ENCODE measurements around the gene OBSCN.
A peak's percentile ranks its signal among the peaks of the same experiment; 100 is the strongest.

The OBSCN gene

DNA sequence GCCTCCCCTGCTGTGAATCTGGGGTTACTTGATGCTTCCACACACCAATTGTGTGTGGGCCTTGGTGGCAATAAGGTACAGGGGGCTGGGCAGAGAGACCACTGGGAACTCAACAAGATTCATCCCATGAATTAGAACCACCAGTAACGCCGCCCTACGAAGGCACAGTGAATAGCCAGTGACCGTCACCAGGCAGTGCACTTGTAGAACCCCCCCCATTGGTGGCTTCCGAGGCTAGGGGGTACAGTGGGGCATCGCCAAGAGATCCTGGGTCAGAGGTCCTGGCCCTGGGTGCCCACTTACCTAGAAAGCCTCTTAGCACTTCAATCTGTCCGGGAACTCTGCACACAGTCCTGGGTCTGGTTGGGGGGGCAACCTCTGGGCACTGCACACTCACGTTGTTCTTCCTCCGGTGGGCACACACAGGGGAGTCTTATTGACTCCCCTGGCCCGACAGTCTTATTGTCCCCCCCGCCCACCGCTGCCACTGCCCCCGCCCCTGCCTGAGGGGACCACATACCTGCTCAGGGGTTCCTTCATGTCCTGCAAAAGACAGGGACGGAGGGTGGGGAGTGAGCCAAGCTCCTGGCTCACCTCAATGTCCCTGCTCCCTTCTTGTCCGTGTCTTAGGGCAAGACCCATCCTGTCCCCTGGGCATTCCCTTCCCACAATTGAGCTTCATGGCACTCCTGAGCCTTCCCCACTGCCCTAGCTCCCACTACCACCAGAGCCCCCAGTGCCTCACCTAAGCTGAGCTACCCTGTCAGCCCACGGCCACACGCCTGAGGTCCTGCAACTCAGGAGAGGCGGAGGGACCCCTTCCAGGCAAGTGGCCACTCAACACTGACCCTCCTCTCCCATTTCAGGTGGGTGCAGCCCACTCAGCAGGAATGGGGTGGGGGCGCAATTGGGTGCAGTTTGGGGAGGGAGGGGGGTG, 201.3 kb downstream of the OBSCN start:
- no peak for DNase-seq

DNA sequence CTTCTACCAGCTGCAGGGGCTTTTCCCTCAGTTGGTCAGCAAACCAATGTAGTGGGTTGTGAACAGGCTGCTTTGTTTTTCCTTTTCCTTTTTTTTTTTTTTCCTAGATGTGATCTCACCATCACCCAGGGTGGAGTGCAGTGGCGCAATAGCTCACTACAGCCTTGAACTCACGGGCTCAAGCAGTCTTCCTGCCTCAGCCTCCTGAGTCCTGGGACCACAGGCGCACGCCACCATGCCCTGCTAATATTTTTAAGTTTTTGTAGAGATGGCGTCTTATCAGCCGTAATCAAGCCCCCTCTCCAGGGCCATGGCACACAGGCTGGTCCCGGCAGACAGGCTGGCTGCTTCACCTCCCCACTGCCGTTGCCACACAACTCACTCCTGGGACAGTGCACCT, 202.2 kb downstream of the OBSCN start:
- DNase-seq: no peak

DNA sequence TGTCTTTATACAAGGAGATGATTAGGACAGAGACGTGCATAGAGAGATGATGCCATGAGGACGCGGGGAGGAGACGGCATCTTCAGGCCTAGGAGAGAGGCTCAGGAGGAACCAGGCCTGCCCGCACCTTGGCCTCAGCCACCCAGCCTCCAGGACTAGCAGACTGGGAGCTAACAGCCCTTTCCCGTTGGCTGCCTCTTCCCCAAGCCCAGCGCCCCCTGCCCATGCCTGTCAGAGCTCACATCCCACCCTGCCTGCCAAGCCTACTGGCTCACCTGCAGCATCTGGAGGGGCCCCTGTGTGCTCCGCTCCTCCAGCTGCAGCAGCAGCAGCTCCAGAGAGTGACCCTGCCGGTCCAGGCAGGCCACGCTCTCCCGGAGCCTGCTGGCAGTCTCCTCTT, 202.8 kb downstream of the OBSCN start:
- no peak for DNase-seq

DNA sequence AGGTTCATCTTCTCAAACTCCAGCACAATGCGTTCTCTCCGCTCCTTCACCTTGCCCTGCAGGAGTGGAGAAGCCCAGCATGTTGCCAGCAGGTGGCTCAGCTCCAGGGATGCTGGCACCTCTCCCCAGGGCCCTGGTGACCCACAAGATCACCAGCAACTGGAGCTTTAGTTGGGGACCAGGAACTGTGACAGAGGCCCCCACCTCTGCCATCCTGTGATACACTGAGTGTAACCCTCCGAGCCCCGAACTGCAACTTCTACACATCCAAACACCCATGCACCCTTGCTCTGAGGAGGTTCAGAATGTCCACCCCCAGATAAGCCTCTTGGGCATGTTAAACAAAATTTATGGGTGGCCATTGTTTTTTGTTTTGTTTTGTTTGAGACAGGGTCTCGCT, 203.3 kb downstream of the OBSCN start:
- no peak for DNase-seq

DNA sequence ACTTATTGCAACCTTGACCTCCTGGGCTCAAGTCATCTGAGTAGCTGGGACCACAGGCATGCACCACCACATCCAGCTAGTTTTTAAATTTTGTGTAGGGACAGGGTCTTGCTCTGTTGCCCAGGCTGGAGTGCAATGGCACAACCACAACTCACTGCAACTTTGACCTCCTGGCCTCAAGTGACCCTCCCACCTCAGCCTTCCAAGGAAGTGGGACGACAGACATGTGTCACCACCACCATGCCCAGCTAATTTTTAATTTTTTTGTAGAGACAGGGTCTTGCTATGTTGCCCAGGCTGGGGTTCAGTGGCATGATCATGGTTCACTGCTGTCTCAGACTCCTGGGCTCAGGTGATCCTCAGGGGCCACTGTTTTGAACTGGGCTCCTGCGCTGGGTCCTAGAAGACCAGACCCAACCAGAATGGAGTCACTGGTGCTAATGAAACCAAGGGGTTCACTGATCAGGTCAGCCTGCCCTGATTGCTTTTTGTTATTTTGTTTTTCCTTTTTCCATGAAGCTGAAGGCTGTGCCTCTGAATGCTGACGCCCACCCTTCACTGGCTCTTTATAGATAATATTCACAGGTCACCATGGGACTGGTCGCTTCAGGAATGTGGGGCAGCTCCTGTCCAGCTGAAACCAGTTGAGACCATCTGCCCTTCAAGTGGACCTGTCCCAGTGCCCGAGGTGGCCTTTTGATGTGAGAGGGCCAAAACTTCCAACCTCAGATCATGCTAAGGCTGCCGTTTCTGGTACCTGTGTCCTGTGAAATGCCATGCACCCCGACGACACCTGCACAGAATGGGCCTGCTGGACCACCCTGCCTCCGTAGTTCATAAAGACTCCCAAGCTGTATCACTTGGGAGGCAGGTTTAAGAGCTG, 203.9 kb downstream of the OBSCN start:
- DNase-seq: no peak

DNA sequence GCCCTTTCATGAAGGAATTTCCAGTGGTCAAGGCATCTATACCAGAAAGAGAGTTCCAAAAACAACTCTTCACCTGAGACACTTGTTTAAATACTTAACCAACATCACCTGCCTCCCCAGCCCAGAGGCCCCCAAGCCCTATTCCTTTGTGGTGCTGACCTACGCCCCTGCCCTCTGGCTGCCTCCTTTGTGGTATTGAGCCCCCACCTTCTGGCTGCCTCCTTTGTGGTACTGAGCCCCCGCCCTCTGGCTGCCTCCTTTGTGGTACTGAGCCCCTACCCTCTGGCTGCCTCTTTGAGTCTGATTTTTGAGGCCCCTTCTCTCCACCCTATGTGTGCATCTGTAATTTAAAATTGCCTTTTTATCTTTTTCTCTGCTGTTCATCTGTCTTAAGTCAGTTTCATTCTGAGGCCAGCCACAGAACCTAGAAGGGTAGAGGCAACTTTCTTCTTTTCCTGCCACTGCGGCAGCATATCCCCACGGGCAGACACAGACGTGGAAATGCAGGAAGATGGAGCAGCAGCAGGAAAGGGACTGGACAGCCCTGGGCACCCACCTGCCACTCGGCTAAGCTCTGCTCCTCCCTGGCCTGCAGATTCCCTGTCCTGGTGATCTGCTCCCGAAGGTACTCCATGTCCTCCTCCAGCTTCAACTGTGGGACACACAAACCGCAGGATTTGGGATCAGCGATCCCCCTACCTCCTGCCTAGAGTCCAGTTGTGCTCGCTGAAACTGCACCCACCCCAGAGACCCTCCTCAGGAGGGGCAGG, 205.6 kb downstream of the OBSCN start:
- no peak for DNase-seq

DNA sequence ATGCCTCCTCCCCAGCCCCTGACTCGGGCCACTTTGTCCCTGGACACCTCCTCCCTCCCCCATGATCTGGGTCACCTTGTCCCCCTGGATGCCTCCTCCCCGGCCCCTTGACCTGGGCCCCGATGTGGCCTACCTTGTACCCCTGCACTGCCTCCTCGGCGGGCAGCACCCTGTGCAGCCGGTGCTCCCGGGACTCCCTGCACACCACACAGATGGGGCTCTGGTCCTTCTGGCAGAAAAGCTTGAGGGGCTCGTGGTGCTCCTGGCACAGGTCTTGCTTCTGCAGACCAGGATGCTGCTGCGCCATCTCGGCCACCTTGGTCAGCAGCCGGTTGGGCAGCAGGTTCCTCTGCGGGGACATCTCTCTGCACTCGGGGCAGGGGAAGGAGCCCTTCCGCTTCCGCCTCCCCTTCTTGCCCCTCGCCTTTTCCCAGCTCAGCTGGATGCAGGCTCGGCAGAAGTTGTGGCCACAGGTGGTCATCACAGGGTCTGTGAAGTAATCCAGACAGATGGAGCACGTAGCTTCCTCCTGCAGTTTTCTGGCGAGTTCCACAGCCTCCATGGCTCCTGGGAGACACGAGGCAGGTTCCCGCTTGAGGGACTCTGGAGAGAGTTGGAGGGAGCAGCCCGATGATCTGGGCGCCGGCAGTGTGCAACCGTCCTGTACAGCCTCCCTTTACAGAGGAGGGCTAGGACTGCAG, 206.8 kb downstream of the OBSCN start:
- DNase-seq: no peak

DNA sequence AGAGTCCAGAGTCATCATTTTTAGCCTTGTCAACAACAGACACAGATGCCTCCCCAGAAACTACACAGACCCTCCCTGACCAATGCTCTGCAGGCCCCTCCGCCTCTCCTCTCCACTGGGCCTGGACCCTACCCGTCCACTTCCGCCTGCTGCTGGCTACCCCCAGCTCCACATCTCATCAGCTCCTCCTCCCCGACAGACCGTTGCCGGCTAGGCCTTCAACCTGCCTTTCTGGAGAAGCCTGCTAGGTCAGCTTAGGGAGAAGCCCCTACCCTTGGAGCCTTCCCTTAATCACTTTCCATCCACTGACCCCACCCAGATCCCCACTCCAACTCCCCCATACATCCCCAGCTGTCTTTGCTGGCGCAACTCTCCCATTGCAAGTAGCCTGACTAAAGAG, 207.4 kb downstream of the OBSCN start:
- no peak for DNase-seq

DNA sequence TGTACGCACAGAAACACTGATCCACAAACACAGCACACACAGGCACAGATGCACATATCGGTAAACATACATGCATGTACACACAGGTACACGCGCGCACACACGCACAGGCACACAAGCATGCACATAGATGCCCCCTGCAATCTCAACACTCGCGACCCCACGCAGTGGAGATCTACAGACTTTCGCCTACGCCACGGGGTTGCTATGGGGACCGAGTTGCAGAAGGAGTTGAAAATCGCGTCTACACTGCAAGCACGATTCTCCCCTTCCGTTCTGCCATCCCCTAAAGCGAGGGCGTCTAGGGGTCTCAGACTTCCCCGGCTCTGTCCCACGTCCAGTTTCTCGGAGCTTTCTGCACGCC, 208.0 kb downstream of the OBSCN start:
- DNase-seq: no peak

DNA sequence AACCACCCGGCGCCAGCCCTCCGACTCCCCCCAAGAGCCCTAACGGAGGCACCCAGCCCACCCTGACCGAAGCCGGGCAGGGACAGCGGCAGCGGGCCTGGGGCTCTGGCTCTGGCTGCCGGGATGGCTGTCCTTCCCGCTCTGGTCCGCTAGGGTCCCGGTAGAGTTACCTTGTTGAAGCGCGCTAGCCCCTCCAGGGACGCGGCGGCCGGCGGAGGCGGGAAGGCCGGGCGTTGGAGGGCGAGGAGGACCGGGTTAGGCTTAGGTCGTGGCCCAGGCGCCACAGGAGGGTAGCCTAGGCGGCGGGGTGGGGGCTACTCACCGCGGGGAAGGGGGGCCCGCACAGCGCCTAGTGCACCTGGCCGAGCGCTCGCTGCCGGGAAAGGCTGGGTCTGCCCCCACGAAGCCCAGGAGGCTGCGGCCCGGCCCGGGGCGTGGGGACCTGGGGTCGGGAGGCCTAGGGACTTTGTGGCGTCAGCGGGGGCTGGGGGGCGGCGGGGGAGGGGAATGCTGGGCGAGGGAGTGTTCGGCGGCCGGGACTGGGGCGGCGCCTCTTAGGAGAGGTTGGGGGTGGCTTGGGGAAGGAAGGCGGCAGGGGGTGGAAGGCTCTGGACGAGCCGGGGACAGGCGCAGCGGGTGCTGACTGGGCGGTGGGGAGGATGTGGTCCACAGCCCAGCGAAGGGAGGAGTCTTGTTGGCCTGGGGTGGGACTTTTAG, 208.5 kb downstream of the OBSCN start, which contains the start of gene TRIM17:
Gene TRIM17 (minus strand): TSS at position 645 of the 717 bp plus-strand sequence. CDS start 1,789 bp downstream, outside the sequence.
- DNase-seq: peak; percentile 29

DNA sequence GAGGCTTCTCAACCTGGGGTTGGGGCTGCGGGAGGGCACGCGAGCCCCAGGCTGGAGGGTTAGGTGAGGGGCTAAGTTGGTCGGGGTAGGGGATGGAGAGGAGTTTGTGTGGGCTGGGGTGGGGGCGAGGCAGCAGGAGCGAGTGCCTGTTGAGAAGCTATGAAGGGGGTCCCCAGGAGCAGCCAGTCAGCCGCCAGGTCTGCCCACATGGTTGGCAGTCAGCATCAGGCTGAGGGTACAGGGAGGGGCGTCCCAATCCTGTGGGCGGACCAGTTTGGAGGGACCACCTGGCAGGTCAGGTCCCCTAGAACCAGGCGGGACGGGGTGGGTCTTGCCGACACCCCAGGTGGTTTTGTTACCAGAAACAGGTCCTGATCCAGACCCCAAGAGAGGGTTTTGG, 209.2 kb downstream of the OBSCN start:
- no peak for DNase-seq

DNA sequence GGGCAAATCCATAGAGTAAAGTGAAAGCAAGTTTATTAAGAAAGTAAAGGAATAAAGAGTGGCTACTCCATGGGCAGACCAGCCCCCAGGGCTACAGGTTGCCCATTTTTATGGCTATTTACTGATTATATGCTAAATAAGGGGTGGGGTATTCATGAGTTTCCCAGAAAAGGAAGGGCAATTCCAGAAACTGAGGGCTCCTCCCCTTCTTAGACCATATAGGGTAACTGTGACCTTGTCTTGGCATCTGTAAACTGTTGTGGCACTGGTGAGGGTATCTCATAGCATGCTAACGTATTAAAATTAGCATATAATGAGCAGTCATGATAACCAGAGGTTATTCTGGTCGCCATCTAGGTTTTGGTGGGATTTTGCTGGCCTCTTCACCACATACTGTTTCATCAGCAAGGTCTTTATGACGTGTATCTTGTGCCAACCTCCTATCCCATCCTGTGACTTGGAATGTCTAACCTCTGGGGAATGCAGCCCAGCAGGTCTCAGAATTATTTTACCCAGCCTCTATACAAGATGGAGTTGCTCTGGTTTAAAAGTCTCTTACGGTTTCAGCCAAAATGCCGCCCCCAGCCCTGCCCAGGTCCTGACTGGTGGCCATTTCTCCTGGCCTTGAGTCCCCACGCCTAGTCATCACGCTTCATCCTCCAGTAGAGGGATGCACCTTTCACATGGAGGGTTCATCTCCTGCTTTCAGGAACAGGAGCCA, 209.8 kb downstream of the OBSCN start:
- no peak for DNase-seq

DNA sequence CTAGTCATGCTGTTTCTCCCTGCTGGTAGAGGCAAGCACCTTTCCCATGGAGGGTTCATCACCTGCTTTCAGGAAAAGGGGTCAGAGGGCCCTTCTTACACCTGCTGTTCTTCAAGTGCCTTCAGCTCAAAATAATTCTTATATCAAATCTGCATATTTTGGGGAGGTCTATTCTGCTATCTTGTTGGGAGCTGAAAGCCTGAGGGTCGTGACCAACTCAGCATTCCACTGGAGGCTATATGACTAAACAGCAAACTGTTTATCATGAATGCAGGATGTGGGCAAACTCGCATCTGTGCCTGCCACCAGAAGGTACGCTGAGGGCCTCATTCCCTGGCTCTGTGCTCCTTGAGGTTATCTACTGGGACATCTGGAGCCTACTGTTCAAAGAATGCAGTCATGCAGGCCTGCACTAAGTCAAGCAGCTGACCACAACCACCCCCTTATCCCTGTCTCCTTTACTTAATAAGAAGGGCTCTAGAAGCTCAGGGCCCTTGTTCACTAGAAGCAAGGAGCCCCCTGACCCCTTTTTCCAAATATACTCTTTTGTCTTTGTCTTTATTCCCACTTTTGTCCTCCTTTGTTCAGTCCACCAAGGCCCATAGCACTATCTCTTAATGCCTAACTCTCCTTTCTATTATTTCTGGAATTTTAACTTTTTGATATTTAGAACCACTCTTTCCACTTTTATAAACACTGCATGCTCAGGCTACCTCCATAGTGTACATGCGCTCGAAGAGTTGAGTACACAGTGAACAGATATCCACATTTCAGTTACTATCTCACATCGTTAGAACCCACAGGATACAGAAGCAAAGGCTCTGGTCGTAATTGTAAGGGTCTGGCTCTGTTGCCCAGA, 213.4 kb downstream of the OBSCN start:
- no peak for DNase-seq

DNA sequence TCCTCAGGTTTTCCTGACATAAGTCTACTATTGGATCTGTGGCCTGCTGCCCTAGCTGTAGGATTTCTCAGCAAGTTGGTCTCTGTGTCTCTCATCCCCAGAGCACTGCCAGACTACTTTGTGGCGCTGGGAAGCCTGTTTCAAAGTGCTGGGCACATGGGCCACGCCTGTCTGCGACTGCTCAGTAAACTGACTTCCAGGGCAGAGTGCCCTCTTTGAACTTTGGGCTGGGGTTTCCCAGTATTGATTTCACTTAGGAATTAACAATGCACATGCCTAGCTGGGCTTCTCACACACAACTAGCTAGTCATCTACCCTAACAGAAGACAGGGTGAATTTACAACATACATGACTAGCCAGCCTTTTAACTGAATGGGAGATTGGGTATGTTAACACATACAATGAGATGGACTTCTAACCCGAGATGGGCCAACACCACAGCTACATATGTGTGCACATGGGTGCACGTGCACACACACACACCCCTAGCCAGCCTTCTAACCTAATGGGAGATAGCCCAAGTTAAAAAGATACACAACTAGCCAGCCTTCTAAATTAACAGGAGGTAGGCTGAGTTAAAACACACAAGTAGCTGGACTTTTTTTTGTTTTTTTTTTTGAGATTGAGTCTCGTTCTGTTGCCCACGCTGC, 215.7 kb downstream of the OBSCN start:
- DNase-seq: no peak

DNA sequence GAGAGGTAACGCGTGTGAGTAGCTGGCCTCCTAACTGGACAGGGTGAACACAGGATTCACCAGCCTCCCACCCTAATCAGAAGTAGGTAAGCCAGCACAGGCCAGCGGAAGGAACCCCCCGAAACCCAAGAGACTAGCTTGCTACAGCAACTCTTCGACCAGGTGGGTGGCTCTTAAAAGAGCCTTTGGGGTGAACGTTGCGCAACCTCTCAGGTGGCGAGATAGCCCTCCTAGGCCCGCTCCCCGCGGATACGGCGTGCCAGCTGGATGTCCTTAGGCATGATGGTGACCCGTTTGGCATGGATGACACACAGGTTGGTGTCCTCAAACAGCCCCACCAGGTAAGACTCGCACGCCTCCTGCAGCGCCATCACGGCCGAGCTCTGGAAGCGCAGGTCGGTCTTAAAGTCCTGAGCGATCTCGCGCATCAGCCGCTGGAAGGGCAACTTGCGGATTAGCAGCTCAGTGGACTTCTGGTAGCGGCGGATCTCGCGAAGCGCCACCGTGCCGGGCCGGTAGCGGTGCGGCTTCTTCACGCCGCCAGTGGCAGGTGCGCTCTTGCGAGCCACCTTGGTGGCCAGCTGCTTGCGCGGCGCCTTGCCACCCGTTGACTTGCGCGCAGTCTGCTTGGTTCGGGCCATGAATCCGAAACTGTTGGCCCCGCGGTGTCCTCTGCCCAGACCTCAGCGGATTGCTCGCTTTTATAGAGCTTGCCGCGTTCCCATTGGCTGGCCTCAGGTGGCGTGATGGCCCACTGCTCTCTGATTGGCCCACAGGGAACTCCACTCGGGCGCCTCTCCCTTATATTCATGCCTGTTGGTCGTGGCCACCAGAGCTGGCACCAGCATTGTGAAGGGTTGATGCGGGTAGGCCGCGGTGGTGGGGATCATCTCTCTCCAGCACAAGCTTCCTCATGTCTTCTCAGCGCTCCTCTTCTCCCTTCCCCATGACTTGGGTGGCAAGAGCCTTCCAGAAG, 217.1 kb downstream of the OBSCN start:
- no peak for DNase-seq

DNA sequence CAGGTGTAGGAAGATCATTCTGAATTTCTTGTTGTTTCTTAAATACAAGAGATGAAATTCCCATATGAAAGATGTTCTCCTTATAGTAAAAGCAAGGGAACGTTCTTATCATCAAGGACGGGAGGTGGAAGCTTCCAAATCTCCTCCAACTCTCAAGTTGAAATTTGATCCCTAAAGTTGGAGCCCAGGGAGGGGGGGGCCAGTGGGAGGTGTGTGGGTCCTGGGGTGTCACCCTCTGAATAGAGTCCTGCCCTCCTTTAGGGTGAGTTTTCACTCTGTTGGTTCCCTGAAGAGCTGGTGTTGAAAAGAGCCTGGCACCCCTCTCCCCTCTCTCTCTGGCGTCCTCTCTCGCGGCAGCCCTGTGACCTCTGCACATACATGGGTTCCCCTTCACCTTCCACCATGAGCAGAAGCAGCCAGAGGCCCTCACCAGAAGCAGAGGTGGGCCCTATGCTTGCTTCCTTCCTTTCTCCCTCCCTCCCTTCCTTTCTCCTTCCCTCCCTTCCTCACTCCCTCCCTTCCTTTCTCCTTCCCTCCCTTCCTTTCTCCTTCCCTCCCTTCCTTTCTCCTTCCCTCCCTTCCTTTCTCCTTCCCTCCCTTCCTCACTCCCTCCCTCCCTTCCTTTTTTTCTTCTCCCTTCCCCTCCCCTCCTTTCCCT, 218.8 kb downstream of the OBSCN start:
- no peak for DNase-seq

DNA sequence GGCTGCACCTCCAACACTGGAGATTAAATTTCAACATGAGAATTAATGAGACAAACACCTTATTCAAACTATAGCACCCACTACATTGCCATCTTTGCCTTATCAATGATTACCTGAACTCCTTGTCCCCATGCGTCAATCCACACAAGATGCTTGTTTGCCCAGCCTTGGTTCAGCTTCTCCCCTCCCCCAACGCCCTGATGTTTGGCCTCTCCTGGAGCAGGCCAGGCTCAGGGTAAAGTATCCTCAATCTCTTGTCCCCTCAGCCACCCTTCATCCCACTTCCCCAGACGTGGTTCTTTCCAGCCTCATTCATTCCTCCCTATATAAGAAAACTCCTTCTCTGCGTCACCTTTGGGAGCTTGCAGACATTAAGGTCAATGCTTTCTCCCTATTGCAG, 220.6 kb downstream of the OBSCN start:
- no peak for DNase-seq

Data from RPMI8226 (cell line).